OCI-LY3 (cell line): ENCODE results near the gene MAP4.

Experiments
- EZH2phosphoT487 ChIP-seq: fragments of 200-600 bp; shearing (Covaris generic); IDR thresholded peaks from 2 replicates; pipeline ENCODE4 v1.6.1; 2018; ENCODE audit warnings: antibody characterized with exemption, mixed run types, low read depth
- TF ChIP-seq, protein P1 (sequence below): fragments of 200-600, 300-600 bp; sonication (generic); IDR thresholded peaks from 2 replicates; pipeline ENCODE4 v1.5.1; 2014; ENCODE audit warnings: antibody characterized with exemption, low read length, low read depth

DNA sequence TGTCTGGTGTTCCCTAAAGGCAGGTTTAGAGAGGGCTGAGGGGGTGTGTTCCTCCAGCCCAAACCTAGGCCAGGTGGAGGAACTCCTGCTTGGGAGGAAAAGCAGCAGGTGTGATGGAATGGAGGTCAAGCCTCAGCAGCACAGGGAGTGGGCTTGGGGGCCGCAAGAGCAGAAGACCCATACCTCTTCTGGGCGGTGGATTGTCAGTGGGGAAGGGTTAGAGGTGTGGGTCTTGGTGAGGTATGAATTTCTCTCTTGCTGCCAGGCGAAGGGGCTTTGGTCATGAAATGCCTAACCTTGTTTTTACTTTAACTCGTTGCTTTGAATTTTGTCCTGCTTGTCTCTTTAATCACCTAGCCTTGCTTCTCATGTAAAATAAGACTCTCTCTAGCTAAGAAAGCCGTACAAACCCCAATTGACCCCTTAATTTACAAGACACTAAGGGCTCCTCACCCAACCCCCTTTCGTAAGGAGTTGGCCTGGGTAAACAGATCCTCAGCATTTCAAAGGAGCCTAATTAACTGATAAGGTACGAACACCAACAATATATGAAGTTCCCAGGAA, 174.3 kb downstream of the MAP4 start:
- no peak for TF ChIP-seq EZH2phosphoT487
- TF ChIP-seq, protein P1, sequence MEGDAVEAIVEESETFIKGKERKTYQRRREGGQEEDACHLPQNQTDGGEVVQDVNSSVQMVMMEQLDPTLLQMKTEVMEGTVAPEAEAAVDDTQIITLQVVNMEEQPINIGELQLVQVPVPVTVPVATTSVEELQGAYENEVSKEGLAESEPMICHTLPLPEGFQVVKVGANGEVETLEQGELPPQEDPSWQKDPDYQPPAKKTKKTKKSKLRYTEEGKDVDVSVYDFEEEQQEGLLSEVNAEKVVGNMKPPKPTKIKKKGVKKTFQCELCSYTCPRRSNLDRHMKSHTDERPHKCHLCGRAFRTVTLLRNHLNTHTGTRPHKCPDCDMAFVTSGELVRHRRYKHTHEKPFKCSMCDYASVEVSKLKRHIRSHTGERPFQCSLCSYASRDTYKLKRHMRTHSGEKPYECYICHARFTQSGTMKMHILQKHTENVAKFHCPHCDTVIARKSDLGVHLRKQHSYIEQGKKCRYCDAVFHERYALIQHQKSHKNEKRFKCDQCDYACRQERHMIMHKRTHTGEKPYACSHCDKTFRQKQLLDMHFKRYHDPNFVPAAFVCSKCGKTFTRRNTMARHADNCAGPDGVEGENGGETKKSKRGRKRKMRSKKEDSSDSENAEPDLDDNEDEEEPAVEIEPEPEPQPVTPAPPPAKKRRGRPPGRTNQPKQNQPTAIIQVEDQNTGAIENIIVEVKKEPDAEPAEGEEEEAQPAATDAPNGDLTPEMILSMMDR, result no peak
